Measurements from ENCODE around the gene VKORC1L1.
"Not testable (repeated sequence)": the region's sequence is repeated elsewhere in the genome, so short reads cannot be mapped to it uniquely, and the experiment has no call there.

Gene VKORC1L1

DNA sequence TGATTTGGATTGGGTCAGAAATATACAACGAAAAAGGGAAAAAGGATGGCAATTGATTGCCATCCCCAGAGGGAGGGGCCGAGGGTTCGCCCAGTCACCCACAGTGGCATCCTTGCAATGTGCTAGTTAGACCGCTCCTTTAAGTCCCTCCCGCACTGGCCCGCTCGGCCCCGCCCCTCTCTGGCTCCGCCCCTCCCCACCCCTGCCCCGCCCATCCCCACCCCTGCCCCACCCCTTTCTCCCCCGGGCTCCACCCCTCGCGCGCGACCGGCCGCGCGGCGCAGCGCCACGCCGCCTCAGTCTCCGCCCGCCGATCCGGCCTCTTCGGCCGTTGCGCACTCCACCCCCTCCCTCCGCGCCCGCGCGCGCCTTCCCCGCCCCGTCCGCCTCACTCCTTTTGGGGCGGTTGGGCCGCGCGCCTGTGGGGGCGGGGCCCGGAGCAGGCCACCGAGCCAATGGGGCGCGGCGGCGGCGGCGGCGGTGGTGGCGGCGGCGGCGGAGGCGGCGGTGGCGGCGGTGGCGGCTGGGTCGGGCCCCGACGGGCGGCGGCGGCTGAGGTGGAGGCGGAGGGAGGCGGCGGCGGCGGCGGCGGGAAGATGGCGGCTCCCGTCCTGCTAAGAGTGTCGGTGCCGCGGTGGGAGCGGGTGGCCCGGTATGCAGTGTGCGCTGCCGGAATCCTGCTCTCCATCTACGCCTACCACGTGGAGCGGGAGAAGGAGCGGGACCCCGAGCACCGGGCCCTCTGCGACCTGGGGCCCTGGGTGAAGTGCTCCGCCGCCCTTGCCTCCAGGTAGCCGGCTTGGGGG, at the start of gene VKORC1L1:
Gene VKORC1L1 (plus strand): TSS at position 299 of the 806 bp plus-strand sequence. CDS start 298 bp downstream, at position 597.
- DNase-seq (ENCODE audit: low read depth in 4 of 4, low spot score in 1 of 4) = peak; percentile 78 to 93 (median 92)

DNA sequence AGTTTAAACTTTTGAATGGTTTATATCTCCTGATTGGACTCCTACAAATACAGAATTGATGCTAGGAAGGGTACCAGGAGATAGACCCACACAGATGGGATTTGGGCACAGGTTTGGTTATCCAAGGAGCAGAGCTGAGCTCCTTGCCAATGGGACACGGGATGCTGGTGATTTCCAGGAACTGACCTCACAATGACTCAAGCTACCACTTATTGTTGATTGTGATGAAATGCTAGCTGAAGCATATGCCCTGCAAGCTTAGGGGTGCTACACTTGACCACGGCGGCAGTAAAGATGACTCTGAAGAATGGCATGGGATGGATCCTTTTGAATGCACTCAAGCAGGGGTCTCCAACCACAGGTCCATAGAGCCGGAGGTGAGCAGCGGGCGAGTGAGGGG, 45.5 kb upstream of the VKORC1L1 start:
- DNase-seq (ENCODE audit: low read depth in 4 of 4, low spot score in 1 of 4) = no peak

DNA sequence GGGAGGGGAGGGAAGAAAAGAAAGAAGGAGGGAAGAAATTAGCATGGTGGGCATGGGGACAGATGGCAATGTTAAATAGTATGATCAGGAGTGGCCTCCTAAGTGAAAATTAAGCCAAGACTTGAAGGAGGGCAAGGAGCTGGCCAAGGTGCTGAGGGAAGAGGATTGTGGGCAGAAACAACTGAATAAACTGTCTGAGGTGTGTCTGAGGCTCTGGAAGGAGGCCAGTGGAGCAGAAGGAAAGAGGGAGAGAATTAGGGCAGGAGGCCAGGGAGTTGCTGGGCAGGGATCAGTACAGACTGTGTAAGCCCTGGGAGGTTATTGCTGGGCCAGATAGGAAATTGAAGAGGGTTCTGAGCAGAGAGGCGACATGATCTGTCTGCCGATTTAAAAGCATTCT, 40.6 kb upstream of the VKORC1L1 start:
- DNase-seq (ENCODE audit: low read depth in 4 of 4, low spot score in 1 of 4) = no peak

DNA sequence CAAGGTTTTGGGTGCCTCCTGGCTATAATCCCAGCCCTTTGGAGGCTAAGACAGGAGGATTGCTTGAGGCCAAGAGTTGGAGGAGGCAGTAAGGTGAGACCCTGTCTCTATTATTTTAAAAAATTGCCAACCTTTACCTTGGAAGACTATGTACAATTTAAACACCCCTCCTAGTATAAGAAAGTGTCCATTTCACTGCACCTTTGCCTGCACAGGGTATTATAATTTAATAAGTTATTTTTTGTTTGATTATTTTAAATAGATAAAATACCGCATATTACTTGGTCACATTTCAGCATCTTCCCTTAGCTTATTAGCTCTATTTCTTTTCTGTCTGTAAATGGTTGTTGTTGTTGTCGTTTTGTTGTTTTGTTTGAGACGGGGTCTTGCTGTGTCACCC, 36.2 kb upstream of the VKORC1L1 start:
- DNase-seq (ENCODE audit: low read depth in 4 of 4, low spot score in 1 of 4) = not testable (repeated sequence)

DNA sequence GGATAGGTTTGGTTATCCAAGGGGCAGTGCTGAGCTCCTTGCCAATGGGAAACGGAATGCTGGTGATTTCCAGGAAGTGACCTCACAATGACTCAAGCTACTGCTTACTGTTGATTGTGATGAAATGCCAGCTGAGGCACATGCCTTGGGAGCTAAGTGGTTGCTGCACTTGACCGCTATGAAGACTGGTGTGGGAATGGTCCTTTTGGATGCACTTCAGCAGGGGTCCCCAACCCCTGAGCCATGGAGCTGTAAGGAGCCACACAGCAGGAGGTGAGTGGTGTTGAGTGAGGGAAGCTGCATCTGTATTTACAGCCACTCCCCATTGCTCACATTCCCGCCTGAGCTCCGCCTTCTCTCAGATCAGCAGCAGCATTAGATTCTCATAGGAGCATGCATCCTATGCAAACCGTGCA, 35.3 kb upstream of the VKORC1L1 start:
- not testable (repeated sequence) for DNase-seq (ENCODE audit: low read depth in 4 of 4, low spot score in 1 of 4)

DNA sequence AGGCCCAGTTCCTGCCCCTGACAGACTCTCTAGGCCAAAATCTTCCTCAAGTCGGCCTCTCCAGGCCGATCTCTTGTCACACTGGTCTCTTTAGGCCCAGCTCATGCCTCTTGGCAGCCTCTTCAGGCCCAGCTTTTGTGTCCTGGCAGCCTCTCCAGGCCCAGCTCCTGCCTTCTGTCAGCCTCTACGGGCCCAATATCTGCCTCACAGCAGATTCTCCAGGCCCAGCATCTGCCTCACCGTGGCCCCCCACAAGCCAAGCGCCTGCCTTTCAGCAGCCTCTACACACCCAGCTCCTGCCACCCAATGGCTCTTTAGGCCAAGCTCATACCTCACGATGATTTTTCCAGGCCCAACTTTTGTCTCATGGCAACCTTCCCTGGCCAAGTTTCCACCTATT, 33.0 kb upstream of the VKORC1L1 start:
- no peak for DNase-seq (ENCODE audit: low read depth in 4 of 4, low spot score in 1 of 4)

DNA sequence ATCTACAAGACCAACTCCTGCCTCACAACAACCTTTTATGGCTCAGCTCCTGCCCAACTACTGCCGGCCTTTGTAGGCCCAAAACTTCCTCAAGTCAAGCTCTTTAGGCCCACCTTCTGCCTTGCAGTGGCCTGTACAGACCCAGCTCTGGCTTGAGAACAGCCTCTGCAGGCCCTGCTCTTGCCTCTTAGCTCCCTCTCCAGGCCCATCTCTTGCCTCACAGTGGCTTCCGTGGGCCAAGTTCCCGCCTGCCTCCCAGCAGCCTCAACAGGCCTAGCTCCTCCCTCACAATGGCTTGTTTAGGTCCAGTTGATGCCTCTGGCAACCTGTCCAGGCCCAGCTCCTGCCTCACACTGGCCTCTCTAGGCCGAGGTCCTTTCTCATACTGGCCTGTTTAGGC, 32.4 kb upstream of the VKORC1L1 start:
- DNase-seq (ENCODE audit: low read depth in 4 of 4, low spot score in 1 of 4) = no peak

DNA sequence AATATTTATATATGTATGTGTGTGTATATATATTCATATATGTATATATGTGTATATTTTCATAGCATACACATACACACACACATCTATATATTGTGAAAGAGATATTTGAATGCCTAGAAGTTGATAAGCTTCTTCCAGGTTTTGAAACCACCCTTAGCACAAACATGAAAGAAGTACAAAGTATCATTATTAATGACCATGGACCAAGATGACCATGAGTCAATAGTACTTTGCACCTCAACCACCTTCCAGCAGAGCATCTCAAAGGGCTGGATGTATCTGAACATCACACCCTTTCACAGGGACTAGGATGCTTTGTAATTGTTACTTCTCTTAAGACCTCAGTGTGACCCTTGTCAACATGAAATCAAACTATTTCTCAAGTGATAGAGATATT, 29.3 kb upstream of the VKORC1L1 start:
- DNase-seq (ENCODE audit: low read depth in 4 of 4, low spot score in 1 of 4) = not testable (repeated sequence)

DNA sequence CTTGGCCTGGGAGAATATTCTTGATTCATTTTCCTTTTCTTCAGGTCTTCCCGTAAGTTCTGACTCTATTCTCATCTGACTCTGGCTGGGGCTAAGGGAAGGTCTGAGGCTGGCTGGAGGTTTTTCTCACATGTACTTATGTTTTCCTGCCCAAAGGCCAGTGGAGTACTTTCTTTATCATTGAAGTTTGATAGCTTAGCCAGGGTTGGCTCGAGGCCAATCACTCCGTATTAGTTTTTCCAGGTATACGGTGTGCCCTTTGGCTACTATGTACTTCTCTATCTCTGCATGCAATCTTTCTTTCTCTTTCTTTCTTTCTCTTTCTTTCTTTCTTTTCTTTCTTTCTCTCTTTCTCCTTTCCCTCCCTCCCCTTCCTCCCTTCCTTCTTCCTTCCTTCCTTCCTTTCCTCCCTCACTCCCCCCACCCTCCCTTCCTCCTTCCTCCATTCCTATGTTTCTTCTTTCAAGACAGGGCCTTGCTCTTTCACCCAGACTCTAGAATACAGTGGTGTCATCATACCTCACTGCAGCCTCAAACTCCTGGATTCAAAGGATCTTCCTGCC, 26.8 kb upstream of the VKORC1L1 start:
- no peak for DNase-seq (ENCODE audit: low read depth in 4 of 4, low spot score in 1 of 4)

DNA sequence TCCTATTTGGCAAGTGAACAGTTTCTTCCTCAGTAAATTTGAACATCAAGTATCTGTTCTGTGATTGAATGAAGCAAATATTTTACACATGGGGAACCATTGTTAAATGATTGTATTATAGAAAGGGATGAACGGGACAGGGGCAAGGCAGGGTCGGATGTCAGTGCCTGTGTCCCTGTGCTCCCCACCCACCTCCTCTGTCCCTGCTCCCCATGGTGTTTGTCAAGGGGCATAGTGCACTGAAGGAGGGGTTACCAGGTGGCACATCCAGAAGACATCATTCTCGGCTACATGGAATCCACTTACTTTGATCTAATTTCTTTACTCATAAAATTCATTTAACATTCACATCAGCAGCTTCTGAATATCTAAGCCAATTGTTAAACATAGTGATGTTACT, 19.4 kb upstream of the VKORC1L1 start:
- not testable (repeated sequence) for DNase-seq (ENCODE audit: low read depth in 4 of 4, low spot score in 1 of 4)

DNA sequence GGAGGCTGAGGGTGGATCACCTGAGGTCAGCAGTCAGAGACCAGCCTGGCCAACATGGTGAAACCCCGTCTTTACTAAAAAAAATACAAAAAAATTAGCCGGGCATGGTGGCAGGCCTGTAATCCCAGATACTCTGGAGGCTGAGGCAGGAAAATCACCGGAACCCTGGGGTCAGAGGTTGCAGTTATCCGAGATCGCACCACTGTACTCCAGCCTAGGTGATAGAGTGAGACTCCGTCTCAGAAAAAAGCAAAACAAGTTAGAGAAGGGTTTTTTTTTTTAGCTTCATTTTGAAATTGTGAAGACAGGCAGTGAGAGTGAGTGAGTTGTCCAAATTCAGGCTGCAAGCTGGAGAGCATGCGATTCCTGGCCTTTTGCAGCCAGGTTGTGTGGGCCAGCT, 19.0 kb upstream of the VKORC1L1 start:
- DNase-seq (ENCODE audit: low read depth in 4 of 4, low spot score in 1 of 4) = not testable (repeated sequence)

DNA sequence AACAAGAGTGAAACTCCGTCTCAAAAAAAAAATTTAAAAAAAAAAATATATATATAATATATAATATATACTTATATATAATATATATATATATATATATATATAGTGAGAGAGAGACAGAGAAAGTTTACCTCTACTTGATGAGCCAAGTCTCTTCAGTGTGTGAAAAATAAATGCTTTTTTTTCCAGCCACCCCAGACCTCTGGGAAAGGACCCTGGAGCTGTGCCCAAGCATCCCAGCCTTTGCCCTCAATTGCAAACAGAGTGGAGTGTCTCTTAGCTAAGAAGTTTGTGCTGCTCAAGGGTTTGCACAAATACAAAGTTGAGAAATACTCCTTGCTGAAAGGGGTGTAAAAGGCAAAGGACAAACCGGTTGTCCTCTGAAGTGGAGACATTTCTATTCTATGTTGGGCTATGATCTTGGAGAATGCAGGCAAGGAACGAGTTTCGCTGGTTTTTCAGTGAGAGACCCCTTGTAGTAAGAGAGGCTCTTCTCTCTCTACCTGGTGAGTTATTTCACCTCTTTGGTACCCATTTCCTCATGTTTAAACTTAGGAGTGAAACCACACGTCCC, 15.5 kb upstream of the VKORC1L1 start:
- DNase-seq (ENCODE audit: low read depth in 4 of 4, low spot score in 1 of 4) = not testable (repeated sequence)

DNA sequence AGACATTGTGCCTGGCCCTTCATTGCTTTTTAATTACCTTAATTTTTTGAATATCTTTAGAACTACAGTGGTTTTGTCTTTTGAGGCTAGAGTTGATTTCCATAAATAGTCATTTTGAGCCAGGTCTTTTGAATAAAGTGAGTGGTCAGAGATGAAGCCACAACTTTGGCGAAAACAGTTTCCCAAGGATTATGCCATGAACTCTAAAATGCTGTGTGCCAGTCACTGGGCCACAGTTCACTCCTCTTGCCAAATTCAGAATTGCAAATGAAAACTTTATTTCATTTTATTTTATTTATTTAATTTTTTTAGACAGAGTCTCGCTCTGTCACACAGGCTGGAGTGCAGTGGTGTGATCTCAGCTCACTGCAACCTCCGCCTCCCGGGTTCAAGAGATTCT, 14.2 kb upstream of the VKORC1L1 start:
- not testable (repeated sequence) for DNase-seq (ENCODE audit: low read depth in 4 of 4, low spot score in 1 of 4)

DNA sequence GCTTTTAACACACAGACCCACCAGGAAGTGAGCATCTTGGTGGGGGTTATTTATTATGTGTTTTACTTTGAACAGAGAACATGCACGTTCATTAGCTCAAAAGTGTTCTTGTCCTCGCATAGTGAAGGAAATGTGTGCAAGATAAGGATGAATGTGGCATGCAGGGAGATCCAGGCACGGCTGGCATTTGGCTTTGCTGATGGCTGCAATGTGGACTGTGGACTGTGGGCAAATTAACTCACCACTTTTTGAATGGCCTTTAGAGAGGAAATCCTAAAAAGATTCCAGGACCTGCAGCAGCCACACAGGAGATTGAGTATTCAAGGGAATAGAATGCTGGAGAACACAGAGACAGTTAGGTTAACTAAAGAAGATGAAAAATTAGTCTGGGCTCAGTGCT, 6.6 kb upstream of the VKORC1L1 start:
- not testable (repeated sequence) for DNase-seq (ENCODE audit: low read depth in 4 of 4, low spot score in 1 of 4)

DNA sequence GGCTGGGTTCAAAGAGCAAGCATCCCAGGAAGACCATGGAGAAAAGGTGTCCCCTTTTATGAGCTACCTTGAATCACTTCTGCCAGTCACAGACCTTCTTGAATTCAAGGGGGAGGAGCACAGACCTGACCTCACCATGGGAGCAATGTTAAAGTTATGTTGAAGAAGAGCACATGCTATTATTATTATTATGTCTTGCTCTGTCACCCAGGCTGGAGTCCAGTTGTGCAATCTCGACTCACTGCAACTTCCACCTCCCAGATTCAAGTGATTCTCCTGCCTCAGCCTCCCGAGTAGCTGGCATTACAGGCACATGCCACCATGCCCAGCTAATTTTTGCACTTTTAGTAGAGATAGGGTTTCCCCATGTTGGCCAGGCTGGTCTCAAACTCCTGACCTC, 5.2 kb upstream of the VKORC1L1 start:
- DNase-seq (ENCODE audit: low read depth in 4 of 4, low spot score in 1 of 4) = not testable (repeated sequence)

DNA sequence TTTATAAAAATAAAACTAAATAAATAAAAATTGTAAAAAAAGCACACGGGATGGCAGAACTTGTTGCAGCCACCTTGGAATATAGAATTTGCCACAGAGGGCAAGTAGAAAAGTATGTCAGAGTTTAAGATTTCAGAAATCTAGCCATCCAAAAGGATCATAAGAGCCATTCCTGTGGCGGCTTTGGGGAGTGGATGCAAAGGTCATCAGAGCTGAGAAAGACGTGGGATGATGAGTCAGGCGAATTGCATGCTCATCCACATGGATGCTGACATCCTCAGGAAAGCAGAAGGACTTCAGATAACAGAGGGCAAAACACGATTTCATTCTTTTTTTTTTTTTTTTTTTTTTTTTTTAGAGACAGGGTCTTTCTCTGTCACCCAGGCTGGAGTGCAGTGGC, 3.6 kb upstream of the VKORC1L1 start:
- not testable (repeated sequence) for DNase-seq (ENCODE audit: low read depth in 4 of 4, low spot score in 1 of 4)

DNA sequence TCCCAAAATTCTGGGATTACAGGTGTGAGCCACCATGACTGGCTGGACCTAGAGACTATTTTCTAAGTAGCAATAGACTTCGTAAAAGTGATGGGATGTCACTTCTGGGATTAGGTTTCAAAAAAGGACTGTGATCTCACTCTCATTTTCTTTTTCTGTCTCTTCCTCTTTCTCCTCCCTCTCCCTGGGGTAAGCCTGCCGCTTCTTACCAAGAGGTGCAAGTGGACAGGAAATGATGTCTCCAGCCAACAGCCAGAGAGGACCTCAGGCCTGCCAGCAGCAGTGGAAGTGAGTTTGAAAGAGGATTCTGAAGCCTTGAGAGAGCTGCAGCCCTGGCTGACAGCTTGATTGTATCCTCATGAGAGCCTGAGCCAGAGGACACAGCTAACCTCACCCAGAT, 1.4 kb upstream of the VKORC1L1 start:
- DNase-seq (ENCODE audit: low read depth in 4 of 4, low spot score in 1 of 4) = not testable (repeated sequence)

DNA sequence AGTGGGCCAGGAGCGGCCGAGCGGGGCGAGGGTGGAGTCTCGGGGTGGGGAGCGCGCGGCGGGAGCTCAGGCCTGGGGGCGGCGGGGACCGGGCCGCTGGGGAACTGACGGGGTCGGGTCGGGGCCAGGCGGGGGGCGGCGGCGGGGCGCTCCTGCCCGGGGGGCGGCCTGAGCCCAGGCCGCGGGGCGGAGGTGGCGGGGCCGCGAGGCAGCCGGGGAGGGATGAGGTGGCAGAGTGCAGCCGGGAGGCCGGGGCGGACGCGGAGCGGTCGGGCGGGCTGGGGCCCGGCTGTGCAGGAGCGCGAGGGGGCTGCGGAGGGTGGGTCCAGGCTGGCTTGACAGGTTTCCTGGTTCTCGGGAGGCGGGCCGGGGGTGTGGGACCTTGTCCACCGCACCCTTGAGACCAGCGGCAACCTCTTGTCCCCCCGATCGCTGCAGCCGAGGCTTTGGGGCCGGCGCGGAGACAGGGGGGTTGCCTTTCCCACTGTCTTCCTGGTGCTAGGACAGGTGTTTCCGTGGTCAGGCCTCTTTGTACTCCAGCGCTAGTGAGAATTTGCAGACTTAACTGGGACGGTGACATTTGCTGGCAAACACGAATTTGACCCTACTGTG, 814 bp downstream of the VKORC1L1 start:
- peak in 2 of 4 experiments; percentile 9 to 10 for DNase-seq (ENCODE audit: low read depth in 4 of 4, low spot score in 1 of 4)

DNA sequence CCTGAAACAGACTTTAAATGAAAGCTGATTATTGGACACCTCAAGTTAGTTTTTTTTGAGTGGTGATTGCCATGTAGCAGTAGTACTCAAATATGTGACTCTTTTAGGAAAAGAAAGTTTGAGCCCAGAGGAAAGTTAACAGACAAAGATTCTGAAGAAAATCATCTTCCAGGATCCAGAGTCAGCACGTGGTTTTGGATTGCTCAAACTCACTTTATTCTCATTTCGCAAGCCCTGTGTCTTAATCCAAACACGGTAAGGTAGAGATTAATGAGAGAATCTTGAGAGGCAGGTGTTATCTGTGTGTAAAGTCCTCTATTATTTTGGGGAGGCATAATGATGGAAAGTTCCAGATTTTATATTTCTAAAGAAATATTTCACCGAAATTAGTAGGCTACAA, 2.8 kb downstream of the VKORC1L1 start:
- not testable (repeated sequence) for DNase-seq (ENCODE audit: low read depth in 4 of 4, low spot score in 1 of 4)

DNA sequence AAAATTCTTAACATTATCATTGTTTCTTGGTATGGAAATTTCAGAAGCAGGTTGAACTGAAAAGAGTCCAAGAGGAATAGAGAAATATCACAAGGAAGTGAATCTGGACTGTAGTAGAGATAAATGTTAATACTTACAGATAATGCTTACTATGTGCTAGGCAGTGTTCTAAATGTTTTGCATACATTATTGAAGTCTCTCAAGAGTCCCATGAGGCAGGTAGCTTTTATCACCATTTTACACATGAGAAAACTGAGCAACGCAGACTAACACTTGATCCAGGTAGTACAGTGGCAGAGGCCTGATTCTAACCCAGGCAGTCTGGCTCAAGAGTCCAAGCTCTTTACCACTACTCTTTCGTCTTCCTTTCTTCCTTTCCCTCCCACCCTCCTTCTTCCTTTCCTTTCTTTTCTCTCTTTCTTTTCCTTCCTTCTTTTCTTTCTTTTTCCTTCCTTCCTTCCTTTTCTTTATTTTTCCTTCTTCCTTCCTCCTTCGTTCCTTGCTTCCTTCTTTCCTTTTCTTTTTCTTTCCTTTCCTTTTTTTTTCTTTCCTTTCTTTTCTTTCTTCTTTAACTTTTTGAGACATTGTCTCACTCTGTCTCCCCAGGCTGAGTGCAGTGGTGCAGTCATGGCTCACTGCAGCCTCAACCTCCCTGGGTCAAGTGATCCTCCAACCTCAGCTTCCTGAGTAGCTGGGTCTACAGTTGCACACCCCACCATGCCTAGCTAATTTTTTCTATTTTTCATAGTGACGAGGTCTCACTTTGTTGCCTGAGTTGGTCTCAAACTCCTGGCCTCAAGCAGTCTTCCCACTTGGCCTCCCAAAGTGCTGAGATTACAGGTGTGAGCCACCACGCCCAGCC, 6.6 kb downstream of the VKORC1L1 start:
- not testable (repeated sequence) for DNase-seq (ENCODE audit: low read depth in 4 of 4, low spot score in 1 of 4)

DNA sequence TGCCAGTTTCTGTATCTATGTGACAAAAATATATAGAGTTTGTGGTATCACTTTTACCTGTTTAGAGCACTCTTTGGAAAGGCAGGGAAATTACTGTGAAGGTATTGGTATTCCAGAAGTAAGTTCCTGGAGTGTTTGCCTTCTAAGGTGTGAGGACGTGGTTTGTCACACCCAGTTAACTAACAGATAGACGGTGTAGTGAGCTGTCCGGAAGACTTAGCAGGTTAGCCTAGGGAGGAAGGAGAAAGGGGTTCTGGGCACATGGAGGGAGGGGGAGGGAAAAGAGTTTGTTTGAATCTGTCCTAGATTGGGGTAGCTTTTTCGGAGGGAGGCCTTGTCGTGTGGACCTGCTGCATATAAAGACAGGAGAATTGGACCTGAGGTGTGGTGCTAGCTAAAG, 7.4 kb downstream of the VKORC1L1 start:
- not testable (repeated sequence) for DNase-seq (ENCODE audit: low read depth in 4 of 4, low spot score in 1 of 4)

All from stimulated activated CD4-positive, alpha-beta T cell treated with anti-CD3 and anti-CD28 coated beads, Interleukin-1b, Interleukin-23, amount 100 ng/mL, for 24 hours (primary cell).